ENCODE data around the gene BEND6.
"Not testable (repeated sequence)": the region's sequence is repeated elsewhere in the genome, so short reads cannot be mapped to it uniquely, and the experiment has no call there.

Gene BEND6

DNA sequence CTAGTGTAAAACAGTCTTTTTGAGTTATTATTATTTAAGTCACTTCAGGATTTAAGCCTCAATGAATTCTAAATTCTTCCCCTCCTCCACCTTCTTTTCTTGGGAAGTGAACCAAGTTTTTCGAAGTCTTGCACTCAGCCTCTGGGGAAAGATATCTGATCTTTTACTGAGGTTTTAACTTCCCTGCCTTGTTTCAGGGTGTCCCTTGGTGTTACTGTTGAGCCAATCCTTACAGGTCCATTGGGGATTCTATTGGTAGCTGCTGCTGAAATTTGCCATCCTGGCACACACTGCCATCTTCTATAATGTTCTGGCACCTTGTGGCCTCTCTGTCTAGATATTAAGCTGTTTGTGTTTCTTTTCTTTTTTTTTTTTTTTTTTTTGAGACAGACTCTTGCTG lies 31.7 kb downstream of the BEND6 start:
- no peak for DNase-seq

DNA sequence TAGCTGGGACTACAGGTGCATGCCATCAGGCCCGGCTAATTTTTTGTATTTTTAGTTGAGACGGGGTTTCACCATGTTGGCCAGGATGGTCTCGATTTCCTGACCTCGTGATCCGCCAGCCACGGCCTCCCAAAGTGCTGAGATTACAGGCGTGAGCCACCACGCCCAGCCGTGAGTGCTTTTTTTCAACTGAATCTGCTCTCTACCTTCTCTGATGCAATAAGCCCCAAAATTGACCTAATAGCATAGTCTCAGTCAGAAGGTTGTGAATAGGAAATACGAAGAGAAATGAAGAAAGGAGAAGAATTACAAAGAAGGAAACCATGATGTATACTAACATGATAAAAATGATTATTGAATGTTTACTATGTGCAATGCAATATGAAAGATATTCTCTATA lies 33.2 kb downstream of the BEND6 start:
- no peak for DNase-seq

- no peak for DNase-seq
These were observed 37.1 kb downstream of the BEND6 start for GRCh38 chr6:56992036-56992435.

GRCh38 chr6:56992703-56993102 lies 37.8 kb downstream of the BEND6 start:
- DNase-seq: no peak

DNA sequence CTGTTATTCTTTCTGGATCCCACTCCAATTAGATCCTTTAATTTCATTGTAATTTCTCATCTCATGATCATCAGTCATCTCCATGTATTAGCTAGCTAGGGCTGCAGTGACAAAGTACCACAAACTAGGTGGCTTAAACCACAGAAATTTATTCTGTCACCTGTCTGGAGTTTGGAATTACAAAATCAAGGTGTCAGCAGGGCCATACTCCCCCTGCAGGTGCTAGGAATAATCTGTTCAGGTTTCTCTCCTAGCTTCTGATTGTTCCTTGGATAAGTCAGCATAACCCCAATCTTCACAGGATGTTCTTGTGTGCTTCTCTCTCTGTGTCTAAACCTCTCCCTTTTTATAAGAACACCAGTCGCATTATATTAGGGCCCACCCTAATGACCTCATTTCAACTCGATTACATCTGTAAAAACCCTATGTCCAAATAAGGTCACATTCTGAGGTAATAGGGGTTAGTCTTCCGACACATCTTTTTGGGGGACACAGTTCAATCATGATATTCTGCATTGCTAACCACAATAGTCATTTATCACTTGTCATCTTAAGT lies 40.5 kb downstream of the BEND6 start:
- DNase-seq: no peak

GRCh38 chr6:56996401-56996800 lies 41.5 kb downstream of the BEND6 start:
- no peak for DNase-seq

DNA sequence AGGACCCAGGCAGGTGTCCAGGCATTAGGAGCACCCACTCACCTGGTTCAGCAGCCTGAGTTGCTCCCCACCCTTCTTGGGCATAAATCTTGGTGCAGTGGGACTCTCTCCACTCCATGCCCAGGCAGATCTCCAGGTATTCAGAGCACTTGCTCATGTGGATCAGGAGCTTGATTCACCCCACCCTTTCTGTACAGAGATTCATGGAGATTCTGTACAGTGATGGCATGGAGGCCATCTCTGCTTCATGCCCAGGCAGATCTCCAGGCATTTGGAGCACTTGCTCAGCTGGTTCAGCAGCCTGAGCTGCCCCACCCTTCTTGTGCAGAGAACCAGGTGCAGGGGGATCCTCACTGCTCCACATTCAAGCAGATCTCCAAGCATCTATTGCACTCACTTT lies 44.1 kb downstream of the BEND6 start:
- no peak for DNase-seq

DNA sequence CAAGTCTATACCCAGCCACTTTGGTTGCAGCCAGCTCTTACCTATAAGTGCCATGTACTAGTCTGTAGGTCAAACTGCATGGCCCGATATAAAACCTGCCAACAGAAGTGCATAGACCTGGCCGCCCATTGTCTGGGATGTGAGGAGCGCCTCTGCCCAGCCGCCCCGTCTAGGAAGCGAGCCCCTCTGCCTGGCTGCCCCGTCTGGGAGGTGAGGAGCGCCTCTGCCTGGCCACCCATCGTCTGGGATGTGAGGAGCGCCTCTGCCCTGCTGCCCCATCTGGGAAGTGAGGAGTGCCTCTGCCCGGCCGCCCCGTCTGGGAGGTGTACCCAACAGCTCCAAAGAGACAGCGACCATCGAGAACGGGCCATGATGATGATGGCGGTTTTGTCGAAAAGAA lies 44.8 kb downstream of the BEND6 start:
- DNase-seq: not testable (repeated sequence)

DNA sequence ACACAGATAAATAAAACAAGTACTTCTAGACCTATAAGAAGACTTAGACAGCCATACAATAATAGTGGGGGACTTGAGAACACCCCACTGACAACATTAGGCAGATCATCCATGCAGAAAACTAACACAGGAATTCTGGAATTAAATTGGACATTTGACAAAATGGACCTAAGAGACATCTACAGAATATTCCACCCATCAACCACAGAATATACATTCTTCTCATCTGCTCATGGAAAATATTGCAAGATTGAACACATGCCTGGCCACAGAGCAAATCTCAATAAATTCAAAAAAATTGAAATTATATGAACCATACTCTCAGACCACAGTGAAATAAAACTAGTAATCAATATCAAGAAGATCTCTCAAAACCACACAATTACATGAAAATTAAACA lies 47.3 kb downstream of the BEND6 start:
- DNase-seq: no peak

- no peak for DNase-seq
These were observed 49.4 kb downstream of the BEND6 start for GRCh38 chr6:57004292-57004691.

GRCh38 chr6:57006101-57006500 lies 51.2 kb downstream of the BEND6 start:
- no peak for DNase-seq

DNA sequence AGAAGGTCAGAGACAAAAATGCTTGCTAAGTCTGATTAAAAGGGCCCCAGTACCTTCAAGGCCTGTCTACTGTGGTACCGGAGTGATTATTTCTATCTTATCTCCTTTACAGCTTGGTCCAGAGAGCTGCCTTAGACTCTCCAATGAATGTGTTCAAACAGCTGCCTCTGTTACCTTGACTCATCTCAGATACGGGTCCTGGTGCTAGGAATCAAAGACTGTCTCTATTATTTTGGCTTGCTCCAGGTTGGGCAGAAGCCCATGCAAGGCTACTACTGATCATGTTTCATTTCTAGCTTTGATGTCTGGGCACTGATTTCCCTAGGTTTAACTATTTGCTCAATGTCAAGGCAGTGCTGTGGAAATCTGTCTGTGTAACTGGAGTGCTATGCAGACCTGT lies 53.2 kb downstream of the BEND6 start:
- DNase-seq: not testable (repeated sequence)

DNA sequence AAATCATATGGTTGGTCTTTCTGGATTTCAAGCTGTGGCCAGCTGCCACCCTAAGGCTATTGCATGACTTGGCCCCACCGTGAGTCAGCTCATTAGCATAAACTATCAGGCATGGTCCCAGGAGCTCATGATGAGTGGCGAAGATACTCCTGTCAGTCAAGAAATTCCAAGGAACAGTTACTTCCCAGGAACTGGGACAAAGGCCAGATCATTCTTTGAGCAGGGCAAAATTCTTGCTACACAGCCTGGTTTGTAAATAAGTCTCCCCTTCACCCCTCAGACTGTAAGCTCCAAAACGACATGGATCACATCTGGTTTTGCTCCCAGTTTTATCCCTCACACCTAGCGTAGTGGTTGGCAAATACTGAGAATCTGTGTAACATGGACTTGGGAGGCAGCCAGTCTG lies 58.6 kb downstream of the BEND6 start:
- DNase-seq: no peak

GRCh38 chr6:57017069-57017468 lies 62.2 kb downstream of the BEND6 start:
- DNase-seq: no peak

GRCh38 chr6:57017841-57018240 lies 62.9 kb downstream of the BEND6 start:
- DNase-seq: no peak

DNA sequence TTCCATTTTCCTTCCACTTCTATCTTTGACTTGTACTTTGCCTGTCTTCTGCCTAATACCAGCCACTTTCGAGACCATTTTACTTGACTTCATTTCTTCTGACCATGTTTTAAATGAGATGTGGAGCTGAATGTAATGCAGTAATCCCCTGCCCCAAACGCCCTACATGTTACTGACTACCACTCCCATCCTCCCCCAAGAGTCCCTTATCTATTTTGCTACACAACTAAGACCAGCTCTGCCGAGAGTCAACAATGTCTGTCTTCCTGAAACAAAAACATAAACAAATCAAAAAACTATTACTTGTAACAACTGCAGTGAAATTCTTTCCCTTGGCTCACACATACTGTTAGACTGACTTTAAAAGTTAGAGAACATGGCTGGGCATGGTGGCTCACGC lies 64.5 kb downstream of the BEND6 start:
- DNase-seq: no peak

GRCh38 chr6:57021086-57021720 lies 66.3 kb downstream of the BEND6 start:
- peak; percentile 17 for DNase-seq

DNA sequence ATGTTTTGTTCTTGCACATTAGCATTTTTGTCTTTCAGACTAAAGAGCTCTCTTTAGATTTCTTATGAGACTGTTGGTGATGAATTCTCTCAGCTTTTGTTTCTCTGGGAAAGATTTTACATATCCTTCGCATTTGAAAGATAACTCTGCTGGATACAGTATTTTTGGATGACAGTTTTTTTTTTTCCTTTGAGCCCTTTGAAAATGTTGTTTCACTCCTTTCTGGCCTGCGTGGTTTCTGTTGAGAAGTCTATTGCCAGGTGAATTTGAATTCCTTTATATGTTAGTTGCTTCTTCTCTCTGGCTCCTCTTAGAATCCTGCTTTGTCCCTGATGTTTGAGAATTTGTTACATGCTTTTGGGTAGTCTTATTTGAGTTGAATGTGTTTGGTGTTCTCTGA lies 69.4 kb downstream of the BEND6 start:
- DNase-seq: no peak

GRCh38 chr6:57024775-57025174 lies 69.9 kb downstream of the BEND6 start:
- DNase-seq: no peak

GRCh38 chr6:57026001-57026400 lies 71.1 kb downstream of the BEND6 start:
- no peak for DNase-seq

DNA sequence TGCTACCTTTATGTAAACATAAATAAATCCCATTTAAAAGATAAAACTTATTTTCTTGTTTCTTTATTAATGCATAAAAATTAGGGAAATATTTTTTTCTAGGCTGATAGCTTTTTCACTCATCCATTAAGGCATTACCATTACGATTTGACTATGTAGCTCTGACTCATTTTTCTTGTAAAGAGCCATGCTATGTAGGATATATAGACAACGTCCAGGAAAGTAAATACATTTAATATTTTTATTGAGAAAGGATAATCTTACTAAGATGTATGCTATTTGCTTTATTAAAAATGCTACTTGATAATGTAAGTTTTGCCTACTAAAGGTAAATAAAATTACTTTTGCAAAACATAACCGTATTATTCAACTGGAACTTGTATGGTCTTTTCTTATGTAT lies 72.4 kb downstream of the BEND6 start:
- DNase-seq: no peak

GRCh38 chr6:57029213-57029612 lies 74.3 kb downstream of the BEND6 start:
- DNase-seq: no peak

DNA sequence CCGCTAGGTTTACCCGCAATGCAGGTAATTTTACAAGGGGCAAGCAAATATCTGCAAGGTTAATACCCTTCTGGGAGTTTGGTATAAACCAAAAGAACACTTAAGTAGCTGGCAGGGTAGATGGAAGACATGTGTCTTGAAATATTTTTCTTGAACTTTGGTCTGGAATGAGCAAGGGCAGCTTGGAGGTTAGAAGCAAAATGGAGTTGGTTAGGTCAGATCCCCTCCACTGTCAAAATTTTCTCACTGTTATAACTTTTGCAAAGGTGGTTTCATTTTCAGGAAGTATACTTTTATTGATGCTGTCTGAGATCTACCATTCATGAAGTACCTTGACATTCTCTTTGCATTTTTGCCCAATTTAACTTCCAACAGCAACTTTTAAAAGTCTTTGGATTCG lies 78.3 kb downstream of the BEND6 start:
- DNase-seq: no peak

GRCh38 chr6:57035549-57035948 lies 80.6 kb downstream of the BEND6 start:
- DNase-seq: no peak

- no peak for DNase-seq
These were observed 84.0 kb downstream of the BEND6 start for GRCh38 chr6:57038906-57039305.

All from NCI-H2171 (cell line).